SK-N-SH treated with all-trans-retinoic acid at 6 μM for 48 hours (cell line): Measurements from ENCODE around the gene CDCA3.

ENCODE experiments used
- ARNTL ChIP-seq: fragments of 450-650 bp; formaldehyde crosslinking; IDR thresholded peaks from 2 replicates; pipeline ENCODE4 v1.5.0; 2020; ENCODE audit warnings: low read depth, mild to moderate bottlenecking, moderate library complexity, borderline replicate concordance
- BACH2 ChIP-seq: fragments of 250-450 bp; sonication (Bioruptor Pico); IDR thresholded peaks from 2 replicates; pipeline ENCODE4 v1.9.0; 2021; ENCODE audit warnings: mild to moderate bottlenecking, borderline replicate concordance
- CSDC2 ChIP-seq: fragments of 250-450 bp; sonication (Bioruptor Pico); IDR thresholded peaks from 2 replicates; pipeline ENCODE4 v1.5.0; 2020; ENCODE audit warnings: mild to moderate bottlenecking, moderate library complexity
- ESRRG ChIP-seq: fragments of 250-450 bp; sonication (Bioruptor Pico); IDR thresholded peaks from 2 replicates; pipeline ENCODE4 v1.6.1; 2021; ENCODE audit warnings: mild to moderate bottlenecking
- OSR1 ChIP-seq: fragments of 250-450 bp; sonication (Bioruptor Pico); IDR thresholded peaks from 2 replicates; pipeline ENCODE4 v1.8.0; 2022; ENCODE audit warnings: moderate library complexity, mild to moderate bottlenecking, inconsistent platforms
- RARB ChIP-seq: fragments of 250-450 bp; sonication (Bioruptor Pico); IDR thresholded peaks from 2 replicates; pipeline ENCODE4 v1.8.0; 2021; ENCODE audit warnings: mild to moderate bottlenecking, moderate library complexity
- TOX ChIP-seq: fragments of 250-450 bp; sonication (Bioruptor Pico); IDR thresholded peaks from 2 replicates; pipeline ENCODE4 v1.8.0; 2021; ENCODE audit warnings: mild to moderate bottlenecking, moderate library complexity, borderline replicate concordance
- ZFP3 ChIP-seq: fragments of 250-450 bp; sonication (Bioruptor Pico); IDR thresholded peaks from 2 replicates; pipeline ENCODE4 v1.5.0; 2020; ENCODE audit warnings: mild to moderate bottlenecking, moderate library complexity
- ZFP30 ChIP-seq: fragments of 450-650 bp; formaldehyde crosslinking; IDR thresholded peaks from 2 replicates; pipeline ENCODE4 v1.5.0; 2022; ENCODE audit warnings: mild to moderate bottlenecking, moderate library complexity
- TF ChIP-seq, protein P1 (sequence below): fragments of 250-450 bp; sonication (Bioruptor Pico); IDR thresholded peaks from 2 replicates; pipeline ENCODE4 v1.5.1; 2020; ENCODE audit warnings: low read depth, mild to moderate bottlenecking, moderate library complexity
- TF ChIP-seq, protein P2 (sequence below): fragments of 250-450 bp; sonication (Bioruptor Pico); IDR thresholded peaks from 2 replicates; pipeline ENCODE4 v1.8.0; 2020; ENCODE audit warnings: mild to moderate bottlenecking, moderate library complexity, borderline replicate concordance
- TF ChIP-seq, protein P3 (sequence below): fragments of 250-450 bp; sonication (Bioruptor Pico); IDR thresholded peaks from 2 replicates; pipeline ENCODE4 v1.5.1; 2021; ENCODE audit warnings: mild to moderate bottlenecking, moderate library complexity
- TF ChIP-seq, protein P4 (sequence below): fragments of 250-450 bp; sonication (Bioruptor Pico); IDR thresholded peaks from 2 replicates; pipeline ENCODE4 v1.8.0; 2021; ENCODE audit warnings: low read depth, mild to moderate bottlenecking, moderate library complexity, borderline replicate concordance

DNA sequence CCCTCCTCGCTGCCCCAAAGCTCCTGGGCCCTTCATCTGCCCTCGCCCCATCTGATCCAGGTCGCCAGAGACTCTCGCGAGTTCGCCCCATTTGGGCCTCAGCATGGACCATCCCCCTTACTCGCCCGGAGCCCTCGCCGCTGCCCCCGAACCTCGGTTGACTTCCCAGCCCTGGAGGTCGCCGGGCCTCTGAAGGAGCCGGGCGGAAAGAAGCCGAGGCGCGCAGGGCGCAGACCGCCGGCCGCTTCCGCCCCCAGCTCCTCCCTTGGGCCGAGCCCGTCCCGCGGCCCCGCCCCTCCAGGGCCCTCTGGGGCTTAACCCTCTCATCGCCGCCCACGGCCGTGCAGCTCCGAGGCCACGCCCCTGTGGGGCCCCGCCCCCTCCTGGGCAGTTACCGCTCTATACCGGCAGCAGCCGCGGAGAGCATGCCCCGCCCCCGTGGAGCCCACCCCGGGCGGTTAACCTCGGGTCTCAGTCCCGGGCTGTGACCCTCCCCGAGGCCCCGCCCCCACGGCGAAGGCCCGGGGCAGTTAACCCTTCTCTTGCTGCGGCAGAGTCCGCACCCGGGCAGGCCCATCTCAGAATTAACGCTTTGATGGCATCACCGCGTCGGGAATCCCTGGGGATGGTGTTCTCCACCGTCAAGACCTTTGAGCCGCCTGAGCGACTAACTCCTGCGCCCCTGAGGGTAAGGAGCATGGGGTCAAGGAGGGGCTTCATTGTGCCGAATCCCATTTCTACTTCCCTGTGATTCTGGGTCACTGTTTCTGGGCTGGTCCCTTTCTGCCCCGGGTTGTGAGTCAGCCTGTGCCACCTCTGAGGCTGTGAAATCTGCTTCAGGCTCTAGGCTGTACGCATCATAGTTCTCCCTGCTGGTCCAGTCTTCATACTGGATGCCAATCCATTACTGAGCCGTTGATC is 22.3 kb upstream of the CDCA3 start, which contains the start of gene SPSB2:
- no peak for TF ChIP-seq ZFP3 (CRISPR knock-in tag)
- TF ChIP-seq ZFP30 (CRISPR knock-in tag) = no peak
- TF ChIP-seq TOX (CRISPR knock-in tag) = no peak
- no peak for TF ChIP-seq CSDC2 (CRISPR knock-in tag)
- no peak for TF ChIP-seq OSR1 (CRISPR knock-in tag)
- no peak for TF ChIP-seq RARB (CRISPR knock-in tag)
- TF ChIP-seq, protein P1, sequence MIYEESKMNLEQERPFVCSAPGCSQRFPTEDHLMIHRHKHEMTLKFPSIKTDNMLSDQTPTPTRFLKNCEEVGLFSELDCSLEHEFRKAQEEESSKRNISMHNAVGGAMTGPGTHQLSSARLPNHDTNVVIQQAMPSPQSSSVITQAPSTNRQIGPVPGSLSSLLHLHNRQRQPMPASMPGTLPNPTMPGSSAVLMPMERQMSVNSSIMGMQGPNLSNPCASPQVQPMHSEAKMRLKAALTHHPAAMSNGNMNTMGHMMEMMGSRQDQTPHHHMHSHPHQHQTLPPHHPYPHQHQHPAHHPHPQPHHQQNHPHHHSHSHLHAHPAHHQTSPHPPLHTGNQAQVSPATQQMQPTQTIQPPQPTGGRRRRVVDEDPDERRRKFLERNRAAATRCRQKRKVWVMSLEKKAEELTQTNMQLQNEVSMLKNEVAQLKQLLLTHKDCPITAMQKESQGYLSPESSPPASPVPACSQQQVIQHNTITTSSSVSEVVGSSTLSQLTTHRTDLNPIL (CRISPR knock-in tag) = no peak
- TF ChIP-seq, protein P2, sequence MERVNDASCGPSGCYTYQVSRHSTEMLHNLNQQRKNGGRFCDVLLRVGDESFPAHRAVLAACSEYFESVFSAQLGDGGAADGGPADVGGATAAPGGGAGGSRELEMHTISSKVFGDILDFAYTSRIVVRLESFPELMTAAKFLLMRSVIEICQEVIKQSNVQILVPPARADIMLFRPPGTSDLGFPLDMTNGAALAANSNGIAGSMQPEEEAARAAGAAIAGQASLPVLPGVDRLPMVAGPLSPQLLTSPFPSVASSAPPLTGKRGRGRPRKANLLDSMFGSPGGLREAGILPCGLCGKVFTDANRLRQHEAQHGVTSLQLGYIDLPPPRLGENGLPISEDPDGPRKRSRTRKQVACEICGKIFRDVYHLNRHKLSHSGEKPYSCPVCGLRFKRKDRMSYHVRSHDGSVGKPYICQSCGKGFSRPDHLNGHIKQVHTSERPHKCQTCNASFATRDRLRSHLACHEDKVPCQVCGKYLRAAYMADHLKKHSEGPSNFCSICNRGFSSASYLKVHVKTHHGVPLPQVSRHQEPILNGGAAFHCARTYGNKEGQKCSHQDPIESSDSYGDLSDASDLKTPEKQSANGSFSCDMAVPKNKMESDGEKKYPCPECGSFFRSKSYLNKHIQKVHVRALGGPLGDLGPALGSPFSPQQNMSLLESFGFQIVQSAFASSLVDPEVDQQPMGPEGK (CRISPR knock-in tag) = no peak
- no peak for TF ChIP-seq ESRRG (CRISPR knock-in tag)
- TF ChIP-seq ARNTL (CRISPR knock-in tag) = no peak
- TF ChIP-seq, protein P3, sequence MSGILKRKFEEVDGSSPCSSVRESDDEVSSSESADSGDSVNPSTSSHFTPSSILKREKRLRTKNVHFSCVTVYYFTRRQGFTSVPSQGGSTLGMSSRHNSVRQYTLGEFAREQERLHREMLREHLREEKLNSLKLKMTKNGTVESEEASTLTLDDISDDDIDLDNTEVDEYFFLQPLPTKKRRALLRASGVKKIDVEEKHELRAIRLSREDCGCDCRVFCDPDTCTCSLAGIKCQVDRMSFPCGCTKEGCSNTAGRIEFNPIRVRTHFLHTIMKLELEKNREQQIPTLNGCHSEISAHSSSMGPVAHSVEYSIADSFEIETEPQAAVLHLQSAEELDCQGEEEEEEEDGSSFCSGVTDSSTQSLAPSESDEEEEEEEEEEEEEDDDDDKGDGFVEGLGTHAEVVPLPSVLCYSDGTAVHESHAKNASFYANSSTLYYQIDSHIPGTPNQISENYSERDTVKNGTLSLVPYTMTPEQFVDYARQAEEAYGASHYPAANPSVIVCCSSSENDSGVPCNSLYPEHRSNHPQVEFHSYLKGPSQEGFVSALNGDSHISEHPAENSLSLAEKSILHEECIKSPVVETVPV (CRISPR knock-in tag) = no peak
- TF ChIP-seq, protein P4, sequence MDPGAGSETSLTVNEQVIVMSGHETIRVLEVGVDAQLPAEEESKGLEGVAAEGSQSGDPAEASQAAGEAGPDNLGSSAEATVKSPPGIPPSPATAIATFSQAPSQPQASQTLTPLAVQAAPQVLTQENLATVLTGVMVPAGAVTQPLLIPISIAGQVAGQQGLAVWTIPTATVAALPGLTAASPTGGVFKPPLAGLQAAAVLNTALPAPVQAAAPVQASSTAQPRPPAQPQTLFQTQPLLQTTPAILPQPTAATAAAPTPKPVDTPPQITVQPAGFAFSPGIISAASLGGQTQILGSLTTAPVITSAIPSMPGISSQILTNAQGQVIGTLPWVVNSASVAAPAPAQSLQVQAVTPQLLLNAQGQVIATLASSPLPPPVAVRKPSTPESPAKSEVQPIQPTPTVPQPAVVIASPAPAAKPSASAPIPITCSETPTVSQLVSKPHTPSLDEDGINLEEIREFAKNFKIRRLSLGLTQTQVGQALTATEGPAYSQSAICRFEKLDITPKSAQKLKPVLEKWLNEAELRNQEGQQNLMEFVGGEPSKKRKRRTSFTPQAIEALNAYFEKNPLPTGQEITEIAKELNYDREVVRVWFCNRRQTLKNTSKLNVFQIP (CRISPR knock-in tag) = no peak
- no peak for TF ChIP-seq BACH2 (CRISPR knock-in tag)
